Bronchial epithelial cell (primary cell): ENCODE results near the gene NXNL2. TPM values are rescaled to one million over a fixed set of nuclear protein-coding genes. Genes with fewer than 3 reads are reported as not detected.

Experiments
- DNase-seq: peaks from one replicate; pipeline ENCODE4 v3.0.0-alpha.2; 2010; ENCODE audit warnings: low read depth
- FAIRE-seq: peaks from 2 replicates; lab custom pipeline; 2011; peaks lifted over from hg19 to GRCh38; lab: Jason Lieb, UNC
- H3K27me3 ChIP-seq: 2 replicates; pipeline ENCODE4 v1.5.1; 2011; ENCODE audit warnings: low read length; ENCODE audit not compliant: control insufficient read depth, insufficient read depth
- H3K36me3 ChIP-seq: 2 replicates; pipeline ENCODE4 v1.5.1; 2011; ENCODE audit warnings: low read length; ENCODE audit not compliant: control insufficient read depth, insufficient read depth
- H3K4me3 ChIP-seq: 2 replicates; pipeline ENCODE4 v1.5.1; 2011; ENCODE audit warnings: mild to moderate bottlenecking, low read depth, low read length, control low read depth
- total RNA-seq: library from RNA; depleted of rRNA; stranded (reverse); fragments of >200 nt; gene quantifications from 2 replicates; pipeline ENCODE4 v1.2.1, GENCODE V29; 2014
- TF ChIP-seq, protein P1 (sequence below): IDR thresholded peaks from 2 replicates; pipeline ENCODE4 v1.5.1; 2011; ENCODE audit warnings: mild to moderate bottlenecking, moderate library complexity, low read length, control low read depth, inconsistent platforms; ENCODE audit not compliant: insufficient read depth, severe bottlenecking

Gene NXNL2
- total RNA-seq: 0.26 TPM in 1 of 2 replicates, not detected in the other

GRCh38 chr9:88534456-88535225 is at the start of gene NXNL2:
NXNL2 (plus strand) TSS chr9:88535178; CDS start chr9:88535435, 257 bp downstream.
- Histone ChIP-seq H3K27me3 (no peaks in the 10 kb centered on the region), H3K4me3 (peak within 1 kb of the TSS; percentile 43), H3K36me3 (no peaks in the 10 kb centered on the region)
- DNase-seq (peak; percentile 51), FAIRE-seq (no peak)
- TF ChIP-seq, protein P1, sequence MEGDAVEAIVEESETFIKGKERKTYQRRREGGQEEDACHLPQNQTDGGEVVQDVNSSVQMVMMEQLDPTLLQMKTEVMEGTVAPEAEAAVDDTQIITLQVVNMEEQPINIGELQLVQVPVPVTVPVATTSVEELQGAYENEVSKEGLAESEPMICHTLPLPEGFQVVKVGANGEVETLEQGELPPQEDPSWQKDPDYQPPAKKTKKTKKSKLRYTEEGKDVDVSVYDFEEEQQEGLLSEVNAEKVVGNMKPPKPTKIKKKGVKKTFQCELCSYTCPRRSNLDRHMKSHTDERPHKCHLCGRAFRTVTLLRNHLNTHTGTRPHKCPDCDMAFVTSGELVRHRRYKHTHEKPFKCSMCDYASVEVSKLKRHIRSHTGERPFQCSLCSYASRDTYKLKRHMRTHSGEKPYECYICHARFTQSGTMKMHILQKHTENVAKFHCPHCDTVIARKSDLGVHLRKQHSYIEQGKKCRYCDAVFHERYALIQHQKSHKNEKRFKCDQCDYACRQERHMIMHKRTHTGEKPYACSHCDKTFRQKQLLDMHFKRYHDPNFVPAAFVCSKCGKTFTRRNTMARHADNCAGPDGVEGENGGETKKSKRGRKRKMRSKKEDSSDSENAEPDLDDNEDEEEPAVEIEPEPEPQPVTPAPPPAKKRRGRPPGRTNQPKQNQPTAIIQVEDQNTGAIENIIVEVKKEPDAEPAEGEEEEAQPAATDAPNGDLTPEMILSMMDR: no peak

DNA sequence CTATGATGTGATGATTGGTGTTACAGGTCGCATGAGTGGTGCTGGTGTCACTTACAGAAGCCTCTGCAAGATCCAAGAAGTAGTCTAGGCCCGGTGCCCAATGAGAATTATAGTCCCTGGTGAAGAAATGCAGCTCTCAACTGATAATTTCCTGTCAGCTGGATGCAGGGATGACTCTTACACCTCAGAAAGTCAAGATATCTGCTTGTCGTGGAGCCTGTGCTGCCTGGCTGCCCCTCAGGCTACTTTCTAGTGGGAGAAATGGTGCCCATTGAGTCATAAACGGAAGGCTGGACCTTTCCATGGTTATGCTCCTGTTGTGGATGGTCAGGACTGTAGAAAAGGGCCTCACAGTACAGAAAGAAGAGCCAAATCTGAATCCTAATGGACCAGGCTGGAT is 46.8 kb upstream of the NXNL2 start:
- FAIRE-seq (no peak), DNase-seq (no peak)
- H3K4me3 ChIP-seq: no peak overlapping the region
- TF ChIP-seq, protein P1: no peak
- H3K36me3 ChIP-seq: no peaks in the 10 kb centered on the region
- no peaks in the 10 kb centered on the region for H3K27me3 ChIP-seq

DNA sequence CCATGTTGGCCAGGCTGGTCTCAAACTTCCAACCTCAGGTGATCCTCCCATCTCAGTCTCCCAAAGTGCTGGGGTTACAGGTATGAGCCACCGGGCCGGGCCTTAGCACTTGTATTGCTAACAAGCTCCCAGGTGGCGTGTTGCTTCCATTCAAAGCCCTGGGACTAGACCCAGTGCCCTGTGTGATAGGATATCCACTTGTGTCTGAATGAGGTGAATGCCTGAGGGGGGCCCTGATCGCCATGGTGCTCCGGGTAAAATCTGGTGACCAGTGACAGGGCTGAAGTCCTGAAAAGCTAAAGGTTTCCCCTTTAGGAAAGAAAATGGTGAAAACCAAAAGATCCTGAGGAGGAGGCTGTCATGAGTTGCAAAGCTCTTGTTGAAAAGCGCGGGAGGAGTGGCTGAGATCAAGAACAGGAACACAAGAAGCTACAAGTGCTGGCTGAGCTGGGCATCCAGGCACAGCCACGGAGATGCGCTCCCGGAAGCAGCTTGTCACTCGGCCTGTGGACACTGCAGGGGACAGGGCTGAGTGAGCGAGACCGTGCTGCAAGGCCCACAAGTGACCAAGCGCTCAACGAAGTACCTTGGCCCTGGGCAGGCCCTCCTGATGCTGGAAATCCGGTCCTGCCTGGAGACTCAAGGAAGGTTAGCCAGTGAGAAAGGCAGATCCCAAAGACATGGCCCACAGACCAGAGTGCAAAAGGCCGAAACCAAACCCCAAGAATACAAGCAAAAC is 39.8 kb upstream of the NXNL2 start:
- TF ChIP-seq, protein P1: no peak
- FAIRE-seq (peak; percentile 18), DNase-seq (no peak)
- no peaks in the 10 kb centered on the region for H3K27me3 ChIP-seq
- no peaks in the 10 kb centered on the region for H3K36me3 ChIP-seq
- H3K4me3 ChIP-seq: no peak overlapping the region

DNA sequence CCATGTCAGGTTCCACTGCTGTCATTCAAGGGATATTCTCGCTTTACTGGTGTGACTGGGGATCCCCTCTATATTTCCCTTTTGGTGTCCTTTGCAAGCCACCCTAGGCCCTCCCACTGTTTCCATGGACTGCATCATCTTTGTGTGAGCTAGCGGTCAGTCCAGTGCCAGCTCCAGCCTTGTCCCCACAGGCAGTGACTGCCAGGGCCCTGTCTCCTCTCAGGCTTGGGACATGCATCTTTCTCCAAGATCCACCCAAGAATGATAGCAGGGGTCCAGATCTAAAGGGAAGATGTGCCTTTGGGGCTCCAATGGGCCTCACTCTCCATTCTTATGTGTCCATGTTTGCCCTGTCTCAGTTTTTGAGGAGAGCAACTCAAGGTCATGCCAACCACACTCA is 37.8 kb upstream of the NXNL2 start:
- TF ChIP-seq, protein P1: no peak
- FAIRE-seq (no peak), DNase-seq (no peak)
- Histone ChIP-seq H3K36me3 (no peaks in the 10 kb centered on the region), H3K4me3 (no peak overlapping the region), H3K27me3 (no peaks in the 10 kb centered on the region)

DNA sequence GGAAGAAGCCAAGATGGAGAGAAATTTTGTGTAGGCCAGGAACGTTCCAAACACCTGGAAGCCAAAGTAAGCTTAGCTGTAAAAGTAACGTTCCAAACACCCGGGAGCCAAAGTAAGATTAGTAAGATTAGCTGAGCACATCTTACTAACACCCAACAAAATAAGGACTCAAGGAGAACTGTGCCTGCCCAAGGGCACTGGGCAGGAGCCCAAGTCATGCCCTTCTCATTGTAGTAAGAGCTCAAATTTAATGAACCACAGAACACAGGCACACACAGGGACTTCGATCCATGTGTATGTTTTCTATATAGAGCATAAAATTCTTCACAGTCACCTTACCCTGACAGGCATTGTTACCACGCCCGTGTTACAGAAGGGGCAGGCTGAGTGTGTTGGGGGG is 36.1 kb upstream of the NXNL2 start:
- no peak for DNase-seq
- FAIRE-seq: no peak
- H3K4me3 ChIP-seq: no peak overlapping the region
- H3K36me3 ChIP-seq: no peaks in the 10 kb centered on the region
- no peaks in the 10 kb centered on the region for H3K27me3 ChIP-seq
- TF ChIP-seq, protein P1: no peak
